Measurements from ENCODE around the gene ICA1.

GRCh38 chr7:8109196-8110022, 152.6 kb downstream of the ICA1 start:
- TF ChIP-seq, protein P1, sequence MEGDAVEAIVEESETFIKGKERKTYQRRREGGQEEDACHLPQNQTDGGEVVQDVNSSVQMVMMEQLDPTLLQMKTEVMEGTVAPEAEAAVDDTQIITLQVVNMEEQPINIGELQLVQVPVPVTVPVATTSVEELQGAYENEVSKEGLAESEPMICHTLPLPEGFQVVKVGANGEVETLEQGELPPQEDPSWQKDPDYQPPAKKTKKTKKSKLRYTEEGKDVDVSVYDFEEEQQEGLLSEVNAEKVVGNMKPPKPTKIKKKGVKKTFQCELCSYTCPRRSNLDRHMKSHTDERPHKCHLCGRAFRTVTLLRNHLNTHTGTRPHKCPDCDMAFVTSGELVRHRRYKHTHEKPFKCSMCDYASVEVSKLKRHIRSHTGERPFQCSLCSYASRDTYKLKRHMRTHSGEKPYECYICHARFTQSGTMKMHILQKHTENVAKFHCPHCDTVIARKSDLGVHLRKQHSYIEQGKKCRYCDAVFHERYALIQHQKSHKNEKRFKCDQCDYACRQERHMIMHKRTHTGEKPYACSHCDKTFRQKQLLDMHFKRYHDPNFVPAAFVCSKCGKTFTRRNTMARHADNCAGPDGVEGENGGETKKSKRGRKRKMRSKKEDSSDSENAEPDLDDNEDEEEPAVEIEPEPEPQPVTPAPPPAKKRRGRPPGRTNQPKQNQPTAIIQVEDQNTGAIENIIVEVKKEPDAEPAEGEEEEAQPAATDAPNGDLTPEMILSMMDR (IDR thresholded peaks at IDR 0.05): no peak
- TF ChIP-seq CHD4 (IDR thresholded peaks at IDR 0.05; ENCODE audit: borderline replicate concordance): no peak
- no peak for TF ChIP-seq HDAC2 (IDR thresholded peaks at IDR 0.05)
